HepG2 (cell line): Measurements from ENCODE around the gene RPTOR. TPM values are rescaled to one million over a fixed set of nuclear protein-coding genes. Genes with fewer than 3 reads are reported as not detected.
A peak's percentile ranks its signal among the peaks of the same experiment; 100 is the strongest.

Source experiments
- CBX5 ChIP-seq: sonication (generic); formaldehyde crosslinking; IDR thresholded peaks from 2 replicates; pipeline ENCODE4 v1.4.0; 2020; ENCODE audit warnings: missing genetic modification reagents, borderline replicate concordance
- CREM ChIP-seq, 2 experiments: sonication (generic) in 1 of 2; formaldehyde crosslinking in 1 of 2; IDR thresholded peaks; 2 replicates each; pipeline versions ENCODE4 v1.4.0 to v1.6.1; 2016 to 2020; ENCODE audit warnings: antibody characterized with exemption in 1 of 2, mild to moderate bottlenecking in 1 of 2, missing genetic modification reagents in 1 of 2
- HNRNPH1 ChIP-seq: fragments of 200-400 bp; formaldehyde crosslinking; optimal IDR thresholded peaks from 2 replicates; pipeline ENCODE3; 2017; ENCODE audit warnings: mild to moderate bottlenecking, low read depth, low read length
- HOXA7 ChIP-seq: sonication (generic); formaldehyde crosslinking; IDR thresholded peaks from 2 replicates; pipeline ENCODE4 v1.8.1; 2022; ENCODE audit warnings: mild to moderate bottlenecking, missing genetic modification reagents, moderate library complexity
- JUN ChIP-seq: sonication (generic); formaldehyde crosslinking; IDR thresholded peaks from 2 replicates; pipeline ENCODE4 v1.4.0; 2020; ENCODE audit warnings: mild to moderate bottlenecking, missing genetic modification reagents
- PAWR ChIP-seq: sonication (generic); formaldehyde crosslinking; IDR thresholded peaks from 2 replicates; pipeline ENCODE4 v1.4.0; 2020; ENCODE audit warnings: missing genetic modification reagents, mild to moderate bottlenecking, borderline replicate concordance
- PCBP1 ChIP-seq: fragments of 200-400 bp; formaldehyde crosslinking; IDR thresholded peaks from 2 replicates; pipeline ENCODE4 v1.6.1; 2017; ENCODE audit warnings: mild to moderate bottlenecking, low read depth, low read length, borderline replicate concordance
- PITX1 ChIP-seq: sonication (generic); formaldehyde crosslinking; IDR thresholded peaks from 2 replicates; pipeline ENCODE4 v1.5.1; 2020; ENCODE audit warnings: mild to moderate bottlenecking, missing genetic modification reagents
- PLRG1 ChIP-seq: fragments of 450-650 bp; conservative IDR thresholded peaks from 2 replicates; pipeline ENCODE4 v1.6.1; 2016
- RFX5 ChIP-seq: IDR thresholded peaks from 2 replicates; pipeline ENCODE4 v1.6.1; 2011; ENCODE audit warnings: low read depth, low read length, improper control_type of control experiment
- SOX5 ChIP-seq: IDR thresholded peaks from 2 replicates; pipeline ENCODE4 v1.6.1; 2016; ENCODE audit warnings: borderline replicate concordance
- STAG1 ChIP-seq: sonication (generic); formaldehyde crosslinking; IDR thresholded peaks from 2 replicates; pipeline ENCODE4 v1.4.0; 2020; ENCODE audit warnings: missing genetic modification reagents
- TP53 ChIP-seq: sonication (generic); formaldehyde crosslinking; conservative IDR thresholded peaks from 2 replicates; pipeline ENCODE4 v1.4.0; 2020; ENCODE audit warnings: missing genetic modification reagents
- YEATS2 ChIP-seq: sonication (generic); formaldehyde crosslinking; IDR thresholded peaks from 2 replicates; pipeline ENCODE4 v1.4.0; 2020; ENCODE audit warnings: missing genetic modification reagents, borderline replicate concordance
- ZFAT ChIP-seq: sonication (generic); formaldehyde crosslinking; conservative IDR thresholded peaks from 2 replicates; pipeline ENCODE4 v1.8.1; 2023; ENCODE audit warnings: missing genetic modification reagents, inconsistent platforms
- ZNF331 ChIP-seq: sonication (generic); formaldehyde crosslinking; IDR thresholded peaks from 2 replicates; pipeline ENCODE4 v1.4.0; 2020; ENCODE audit warnings: missing genetic modification reagents
- ZNF335 ChIP-seq: sonication (generic); formaldehyde crosslinking; IDR thresholded peaks from 2 replicates; pipeline ENCODE4 v1.4.0; 2020; ENCODE audit warnings: missing genetic modification reagents
- ZNF44 ChIP-seq: sonication (generic); formaldehyde crosslinking; IDR thresholded peaks from 2 replicates; pipeline ENCODE4 v1.5.1; 2020; ENCODE audit warnings: mild to moderate bottlenecking, missing genetic modification reagents
- ZNF556 ChIP-seq: sonication (generic); formaldehyde crosslinking; IDR thresholded peaks from 2 replicates; pipeline ENCODE4 v1.4.0; 2020; ENCODE audit warnings: mild to moderate bottlenecking, missing genetic modification reagents, borderline replicate concordance
- ZNF75D ChIP-seq: sonication (generic); formaldehyde crosslinking; IDR thresholded peaks from 2 replicates; pipeline ENCODE4 v1.8.1; 2023; ENCODE audit warnings: missing genetic modification reagents, mild to moderate bottlenecking, borderline replicate concordance
- ZNF776 ChIP-seq: sonication (generic); formaldehyde crosslinking; IDR thresholded peaks from 2 replicates; pipeline ENCODE4 v1.4.0; 2020; ENCODE audit warnings: mild to moderate bottlenecking, missing genetic modification reagents
- ZNF788 ChIP-seq: sonication (generic); formaldehyde crosslinking; IDR thresholded peaks from 2 replicates; pipeline ENCODE4 v1.5.0; 2020; ENCODE audit warnings: mild to moderate bottlenecking, missing genetic modification reagents, borderline replicate concordance
- polyA plus RNA-seq, 8 experiments: library from polyadenylated mRNA; depleted of rRNA in 3 of 8; stranded (reverse) in 7 of 8; unstranded in 1 of 8; fragments of >200 nt; fragmentation: Illumina TruSeq in 4 of 8; extraction: Trizol in 4 of 8; gene quantifications; 2 replicates each; pipeline versions ENCODE4 v1.2.1 to v1.2.3, GENCODE V29; 2011 to 2016; ENCODE audit warnings: low read depth in 4 of 8, missing spikeins in 1 of 8, mixed read lengths in 1 of 8; ENCODE audit not compliant: insufficient read depth in 1 of 8
- total RNA-seq, 5 experiments: library from RNA; depleted of rRNA; stranded (reverse); fragments of >200 nt; fragmentation: Illumina TruSeq; extraction: Trizol; gene quantifications; 2 replicates each; pipeline ENCODE4 v1.2.3, GENCODE V29; 2016; ENCODE audit warnings: low read depth in 1 of 5
- TF ChIP-seq, protein P1 (sequence below), 2 experiments: fragments of 450-650 bp in 1 of 2; sonication (generic) in 1 of 2; formaldehyde crosslinking; IDR thresholded peaks; 2 replicates each; pipeline versions ENCODE4 v1.5.0 to v1.8.0; 2020 to 2022; ENCODE audit warnings: mild to moderate bottlenecking in 1 of 2, missing genetic modification reagents in 1 of 2
- TF ChIP-seq, protein P2 (sequence below): sonication (generic); formaldehyde crosslinking; IDR thresholded peaks from 2 replicates; pipeline ENCODE4 v1.4.0; 2020; ENCODE audit warnings: missing genetic modification reagents
- TF ChIP-seq, protein P3 (sequence below): IDR thresholded peaks from 2 replicates; pipeline ENCODE4 v1.6.1; 2018; ENCODE audit warnings: missing genetic modification reagents
- TF ChIP-seq, protein P4 (sequence below): sonication (generic); formaldehyde crosslinking; IDR thresholded peaks from 2 replicates; pipeline ENCODE4 v1.4.0; 2020; ENCODE audit warnings: missing genetic modification reagents; ENCODE audit errors: not compliant biosample characterization

Gene RPTOR
- total and polyA plus RNA-seq, 2 of the 13 experiments (the other 11 are each of a cell fraction or from before 2014, with no cell fraction given): 6.6 to 25.3 TPM

DNA sequence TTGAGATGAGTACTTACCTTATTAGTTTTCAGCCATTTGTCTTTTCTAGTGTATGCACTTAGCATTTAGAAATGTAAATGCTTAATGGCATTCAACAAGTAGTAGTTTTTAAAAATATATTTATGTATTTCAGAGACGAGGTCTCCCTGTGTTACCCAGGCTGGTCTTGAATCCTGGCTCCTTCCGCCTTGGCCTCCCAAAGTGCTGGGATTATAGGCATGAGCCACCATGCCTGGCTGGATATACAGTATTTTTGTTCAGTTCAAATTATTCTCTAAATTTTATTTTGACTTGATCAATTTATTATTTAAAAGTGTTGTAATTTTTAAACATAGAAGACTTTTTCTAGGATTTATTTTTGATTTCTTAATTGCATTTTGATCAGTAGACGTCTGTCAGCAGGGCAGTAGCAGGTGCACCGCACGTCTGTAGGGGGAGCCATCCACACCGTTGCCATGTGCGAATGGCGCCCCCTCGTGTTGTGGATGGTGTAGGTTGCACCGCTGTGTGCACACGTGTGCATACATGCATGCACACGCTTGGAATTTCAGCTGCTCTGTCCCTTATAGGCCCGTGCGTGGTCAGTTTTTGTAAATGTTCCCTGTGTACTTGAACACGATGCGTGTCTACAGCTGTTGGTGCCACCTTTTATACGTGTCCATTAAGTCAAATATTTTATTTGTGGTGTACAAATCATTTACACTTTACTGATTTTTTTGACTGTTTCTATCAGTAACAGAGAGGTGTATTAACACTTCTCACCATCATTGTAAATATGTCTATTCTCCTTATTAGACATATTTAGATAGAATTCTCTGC lies 30.6 kb downstream of the RPTOR start (continued):
- TF ChIP-seq JUN (no peak), HNRNPH1 (no peak), TP53 (CRISPR knock-in tag) (peak; percentile 76; the same call in 1 of the 2 replicates), HOXA7 (no peak), ZNF788 (peak; percentile 81; the same call in 1 of the 2 replicates), PITX1 (peak; percentile 38; the same call in 1 of the 2 replicates), RFX5 (no peak), ZFAT (CRISPR knock-in tag) (no peak), CREM (IDR thresholded peaks at IDR 0.05) (0 out of 2 replicates have a peak, but pooled peaks have one; percentile 26), CREM (CRISPR knock-in tag; IDR thresholded peaks at IDR 0.05) (no peak), STAG1 (CRISPR knock-in tag) (peak; percentile 97), ZNF776 (CRISPR knock-in tag) (no peak), CBX5 (CRISPR knock-in tag) (peak; percentile 99), PLRG1 (no peak), YEATS2 (peak; percentile 81; the same call in 1 of the 2 replicates), SOX5 (CRISPR knock-in tag) (peak; percentile 59; the same call in 1 of the 2 replicates), PAWR (CRISPR knock-in tag) (no peak), ZNF331 (CRISPR knock-in tag) (peak; percentile 96), PCBP1 (no peak), ZNF44 (no peak), ZNF75D (CRISPR knock-in tag) (no peak), ZNF335 (CRISPR knock-in tag) (0 out of 2 replicates have a peak, but pooled peaks have one; percentile 39), ZNF556 (CRISPR knock-in tag) (0 out of 2 replicates have a peak, but pooled peaks have one; percentile 56)
- TF ChIP-seq, protein P1, sequence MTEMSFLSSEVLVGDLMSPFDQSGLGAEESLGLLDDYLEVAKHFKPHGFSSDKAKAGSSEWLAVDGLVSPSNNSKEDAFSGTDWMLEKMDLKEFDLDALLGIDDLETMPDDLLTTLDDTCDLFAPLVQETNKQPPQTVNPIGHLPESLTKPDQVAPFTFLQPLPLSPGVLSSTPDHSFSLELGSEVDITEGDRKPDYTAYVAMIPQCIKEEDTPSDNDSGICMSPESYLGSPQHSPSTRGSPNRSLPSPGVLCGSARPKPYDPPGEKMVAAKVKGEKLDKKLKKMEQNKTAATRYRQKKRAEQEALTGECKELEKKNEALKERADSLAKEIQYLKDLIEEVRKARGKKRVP (CRISPR knock-in tag; IDR thresholded peaks at IDR 0.05): no peak
- TF ChIP-seq, protein P2, sequence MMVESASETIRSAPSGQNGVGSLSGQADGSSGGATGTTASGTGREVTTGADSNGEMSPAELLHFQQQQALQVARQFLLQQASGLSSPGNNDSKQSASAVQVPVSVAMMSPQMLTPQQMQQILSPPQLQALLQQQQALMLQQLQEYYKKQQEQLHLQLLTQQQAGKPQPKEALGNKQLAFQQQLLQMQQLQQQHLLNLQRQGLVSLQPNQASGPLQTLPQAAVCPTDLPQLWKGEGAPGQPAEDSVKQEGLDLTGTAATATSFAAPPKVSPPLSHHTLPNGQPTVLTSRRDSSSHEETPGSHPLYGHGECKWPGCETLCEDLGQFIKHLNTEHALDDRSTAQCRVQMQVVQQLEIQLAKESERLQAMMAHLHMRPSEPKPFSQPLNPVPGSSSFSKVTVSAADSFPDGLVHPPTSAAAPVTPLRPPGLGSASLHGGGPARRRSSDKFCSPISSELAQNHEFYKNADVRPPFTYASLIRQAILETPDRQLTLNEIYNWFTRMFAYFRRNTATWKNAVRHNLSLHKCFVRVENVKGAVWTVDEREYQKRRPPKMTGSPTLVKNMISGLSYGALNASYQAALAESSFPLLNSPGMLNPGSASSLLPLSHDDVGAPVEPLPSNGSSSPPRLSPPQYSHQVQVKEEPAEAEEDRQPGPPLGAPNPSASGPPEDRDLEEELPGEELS (CRISPR knock-in tag): peak; percentile 45; the same call in 1 of the 2 replicates
- TF ChIP-seq, protein P3, sequence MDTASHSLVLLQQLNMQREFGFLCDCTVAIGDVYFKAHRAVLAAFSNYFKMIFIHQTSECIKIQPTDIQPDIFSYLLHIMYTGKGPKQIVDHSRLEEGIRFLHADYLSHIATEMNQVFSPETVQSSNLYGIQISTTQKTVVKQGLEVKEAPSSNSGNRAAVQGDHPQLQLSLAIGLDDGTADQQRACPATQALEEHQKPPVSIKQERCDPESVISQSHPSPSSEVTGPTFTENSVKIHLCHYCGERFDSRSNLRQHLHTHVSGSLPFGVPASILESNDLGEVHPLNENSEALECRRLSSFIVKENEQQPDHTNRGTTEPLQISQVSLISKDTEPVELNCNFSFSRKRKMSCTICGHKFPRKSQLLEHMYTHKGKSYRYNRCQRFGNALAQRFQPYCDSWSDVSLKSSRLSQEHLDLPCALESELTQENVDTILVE: peak; percentile 83
- TF ChIP-seq, protein P4, sequence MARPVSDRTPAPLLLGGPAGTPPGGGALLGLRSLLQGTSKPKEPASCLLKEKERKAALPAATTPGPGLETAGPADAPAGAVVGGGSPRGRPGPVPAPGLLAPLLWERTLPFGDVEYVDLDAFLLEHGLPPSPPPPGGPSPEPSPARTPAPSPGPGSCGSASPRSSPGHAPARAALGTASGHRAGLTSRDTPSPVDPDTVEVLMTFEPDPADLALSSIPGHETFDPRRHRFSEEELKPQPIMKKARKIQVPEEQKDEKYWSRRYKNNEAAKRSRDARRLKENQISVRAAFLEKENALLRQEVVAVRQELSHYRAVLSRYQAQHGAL: no peak
